Measurements from ENCODE around the gene ZNF438. TPM values are rescaled to one million over a fixed set of nuclear protein-coding genes. Genes with fewer than 3 reads are reported as not detected.
A peak's percentile ranks its signal among the peaks of the same experiment; 100 is the strongest.

ZNF438 gene
- total RNA-seq, 1 donor, result 4.3 TPM

DNA sequence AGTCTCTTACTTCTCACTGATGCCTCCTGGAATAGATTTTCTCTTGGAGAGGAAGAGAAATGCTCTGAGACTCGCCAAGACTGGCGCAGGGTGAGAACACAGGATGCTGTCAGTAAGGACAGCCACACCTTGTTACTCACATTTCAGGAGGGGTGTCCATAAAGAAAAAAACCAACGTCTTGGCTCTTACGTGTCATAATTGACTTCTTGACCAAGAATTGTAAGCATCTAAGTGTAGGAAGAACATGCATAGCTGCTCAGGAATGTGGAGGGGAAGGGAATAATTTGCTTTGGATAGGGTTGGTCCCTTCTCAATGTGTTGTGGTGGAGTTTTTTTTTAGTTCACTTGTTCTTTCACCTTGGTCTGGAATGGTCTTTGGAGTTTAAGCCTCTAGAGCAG lies 43.8 kb upstream of the ZNF438 start:
- DNase-seq (ENCODE audit: insufficient read length, low spot score, missing footprints), result no peak
- Histone ChIP-seq H3K27me3 (ENCODE audit: insufficient read depth, low read length) (no peaks in the 10 kb centered on the region), H3K79me2 (ENCODE audit: insufficient read depth, low read length) (no peaks in the 10 kb centered on the region), H4K20me1 (ENCODE audit: insufficient read depth, low read length) (no peaks in the 10 kb centered on the region), H3K4me1 (ENCODE audit: insufficient read depth, low read length) (peaks cover 44% of the 10 kb centered on the region), H3K36me3 (ENCODE audit: insufficient read depth, low read length) (no peaks in the 10 kb centered on the region), H3K9me3 (ENCODE audit: low read depth, low read length) (no peaks in the 10 kb centered on the region), H3K4me2 (ENCODE audit: insufficient read depth, low read length) (peak overlapping the region; percentile 47), H3K4me3 (ENCODE audit: insufficient read depth, low read length) (no peak overlapping the region), H3K27ac (ENCODE audit: low read depth, low read length) (peak overlapping the region; percentile 87), H2AFZ (ENCODE audit: low read length) (peak overlapping the region; percentile 63)
- TF ChIP-seq, protein P1, sequence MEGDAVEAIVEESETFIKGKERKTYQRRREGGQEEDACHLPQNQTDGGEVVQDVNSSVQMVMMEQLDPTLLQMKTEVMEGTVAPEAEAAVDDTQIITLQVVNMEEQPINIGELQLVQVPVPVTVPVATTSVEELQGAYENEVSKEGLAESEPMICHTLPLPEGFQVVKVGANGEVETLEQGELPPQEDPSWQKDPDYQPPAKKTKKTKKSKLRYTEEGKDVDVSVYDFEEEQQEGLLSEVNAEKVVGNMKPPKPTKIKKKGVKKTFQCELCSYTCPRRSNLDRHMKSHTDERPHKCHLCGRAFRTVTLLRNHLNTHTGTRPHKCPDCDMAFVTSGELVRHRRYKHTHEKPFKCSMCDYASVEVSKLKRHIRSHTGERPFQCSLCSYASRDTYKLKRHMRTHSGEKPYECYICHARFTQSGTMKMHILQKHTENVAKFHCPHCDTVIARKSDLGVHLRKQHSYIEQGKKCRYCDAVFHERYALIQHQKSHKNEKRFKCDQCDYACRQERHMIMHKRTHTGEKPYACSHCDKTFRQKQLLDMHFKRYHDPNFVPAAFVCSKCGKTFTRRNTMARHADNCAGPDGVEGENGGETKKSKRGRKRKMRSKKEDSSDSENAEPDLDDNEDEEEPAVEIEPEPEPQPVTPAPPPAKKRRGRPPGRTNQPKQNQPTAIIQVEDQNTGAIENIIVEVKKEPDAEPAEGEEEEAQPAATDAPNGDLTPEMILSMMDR (IDR thresholded peaks at IDR 0.05; ENCODE audit: extremely low read depth, low read depth, low read length), result no peak

DNA sequence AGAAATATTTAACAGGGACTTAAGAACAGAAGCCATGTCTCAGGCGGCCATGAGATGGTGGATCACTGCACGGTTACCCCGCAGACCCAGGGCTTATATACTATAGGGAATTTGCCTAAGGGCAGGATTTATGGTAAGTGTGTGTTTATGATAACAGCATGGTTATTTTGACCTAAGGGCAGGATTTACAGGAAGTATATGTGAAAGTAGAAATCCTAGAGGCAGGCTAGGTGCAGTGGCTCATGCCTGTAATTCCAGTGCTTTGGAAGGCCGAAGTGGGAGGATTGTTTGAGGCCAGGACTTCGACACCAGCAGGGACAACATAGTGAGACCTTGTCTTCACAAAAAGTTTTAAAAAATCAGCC lies 43.0 kb upstream of the ZNF438 start:
- H4K20me1 ChIP-seq (ENCODE audit: insufficient read depth, low read length), result no peaks in the 10 kb centered on the region
- H3K27me3 ChIP-seq (ENCODE audit: insufficient read depth, low read length), result no peaks in the 10 kb centered on the region
- TF ChIP-seq, protein P1 (IDR thresholded peaks at IDR 0.05; ENCODE audit: extremely low read depth, low read depth, low read length), result no peak
- H3K79me2 ChIP-seq (ENCODE audit: insufficient read depth, low read length), result no peaks in the 10 kb centered on the region
- H3K4me2 ChIP-seq (ENCODE audit: insufficient read depth, low read length), result no peak overlapping the region
- no peak overlapping the region for H2AFZ ChIP-seq (ENCODE audit: low read length)
- H3K36me3 ChIP-seq (ENCODE audit: insufficient read depth, low read length), result no peaks in the 10 kb centered on the region
- peaks cover 44% of the 10 kb centered on the region for H3K4me1 ChIP-seq (ENCODE audit: insufficient read depth, low read length)
- peak overlapping the region; percentile 87 for H3K27ac ChIP-seq (ENCODE audit: low read depth, low read length)
- H3K4me3 ChIP-seq (ENCODE audit: insufficient read depth, low read length), result no peak overlapping the region
- no peaks in the 10 kb centered on the region for H3K9me3 ChIP-seq (ENCODE audit: low read depth, low read length)
- no peak for DNase-seq (ENCODE audit: insufficient read length, low spot score, missing footprints)

DNA sequence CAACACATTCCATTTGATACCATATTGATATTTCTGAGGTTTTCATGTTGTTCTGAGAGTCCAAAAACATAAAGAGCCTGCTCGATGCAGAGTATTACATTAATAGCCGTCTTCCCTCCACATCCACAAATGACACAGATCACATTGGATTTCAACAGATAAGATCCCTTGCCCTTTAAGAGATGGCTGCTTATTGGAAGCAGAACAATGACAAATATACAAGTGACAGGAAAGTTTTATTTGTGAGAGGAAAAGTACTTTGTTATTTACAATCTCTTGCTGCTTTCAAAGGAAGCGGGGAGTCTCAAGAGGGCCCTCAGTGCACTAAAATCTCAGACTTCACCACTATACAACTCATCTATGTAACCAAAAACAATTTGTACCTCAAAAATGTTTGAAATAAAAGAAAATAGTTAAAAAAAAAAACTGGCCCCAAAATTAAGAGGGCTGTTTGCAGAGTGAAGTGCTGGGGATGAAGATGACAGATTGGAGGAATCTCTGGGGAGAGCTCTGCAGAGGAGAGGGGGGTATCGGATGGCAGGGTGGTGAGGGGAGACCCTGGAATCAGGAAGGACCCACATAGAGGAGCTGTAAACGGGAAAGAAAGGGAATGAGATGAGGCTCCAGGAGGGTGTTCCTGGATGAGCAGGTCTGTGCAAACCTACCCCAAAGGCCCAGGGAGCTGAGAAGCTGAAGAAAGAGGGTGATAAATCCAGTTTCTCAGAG lies 42.5 kb upstream of the ZNF438 start:
- TF ChIP-seq, protein P1 (IDR thresholded peaks at IDR 0.05; ENCODE audit: extremely low read depth, low read depth, low read length), result no peak
- Histone ChIP-seq H3K27me3 (ENCODE audit: insufficient read depth, low read length) (no peaks in the 10 kb centered on the region), H3K4me3 (ENCODE audit: insufficient read depth, low read length) (no peak overlapping the region)

DNA sequence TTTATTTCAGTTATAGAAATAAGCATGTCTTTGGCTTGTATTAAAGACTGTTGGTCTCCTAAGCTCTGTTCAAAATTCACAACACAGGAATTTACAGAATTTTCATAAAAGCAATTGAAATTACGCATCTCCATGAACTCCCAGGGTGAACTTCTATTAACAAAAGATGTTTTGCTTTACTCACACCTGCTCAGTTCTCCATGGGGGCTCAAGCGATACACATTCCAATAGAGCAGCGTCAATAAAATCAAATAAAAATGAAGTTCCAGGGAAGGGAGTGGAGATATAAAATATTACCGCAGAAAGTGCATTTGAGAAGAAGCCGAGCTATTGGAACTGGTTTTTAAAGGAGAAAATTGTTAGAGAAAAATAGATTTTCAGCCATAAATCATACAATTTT lies 41.5 kb upstream of the ZNF438 start:
- Histone ChIP-seq H2AFZ (ENCODE audit: low read length) (no peak overlapping the region), H3K4me2 (ENCODE audit: insufficient read depth, low read length) (no peak overlapping the region), H3K27ac (ENCODE audit: low read depth, low read length) (peak overlapping the region; percentile 90), H3K36me3 (ENCODE audit: insufficient read depth, low read length) (no peaks in the 10 kb centered on the region), H3K9me3 (ENCODE audit: low read depth, low read length) (no peaks in the 10 kb centered on the region), H3K79me2 (ENCODE audit: insufficient read depth, low read length) (no peaks in the 10 kb centered on the region), H3K4me3 (ENCODE audit: insufficient read depth, low read length) (no peak overlapping the region), H3K4me1 (ENCODE audit: insufficient read depth, low read length) (peaks cover 44% of the 10 kb centered on the region), H3K27me3 (ENCODE audit: insufficient read depth, low read length) (no peaks in the 10 kb centered on the region), H4K20me1 (ENCODE audit: insufficient read depth, low read length) (no peaks in the 10 kb centered on the region)
- TF ChIP-seq, protein P1 (IDR thresholded peaks at IDR 0.05; ENCODE audit: extremely low read depth, low read depth, low read length), result no peak
- no peak for DNase-seq (ENCODE audit: insufficient read length, low spot score, missing footprints)

More for the DNA sequence above, 42.5 kb upstream of the ZNF438 start:
- Histone ChIP-seq H3K4me2 (ENCODE audit: insufficient read depth, low read length) (no peak overlapping the region), H4K20me1 (ENCODE audit: insufficient read depth, low read length) (no peaks in the 10 kb centered on the region), H3K36me3 (ENCODE audit: insufficient read depth, low read length) (no peaks in the 10 kb centered on the region), H2AFZ (ENCODE audit: low read length) (no peak overlapping the region), H3K4me1 (ENCODE audit: insufficient read depth, low read length) (peaks cover 44% of the 10 kb centered on the region), H3K9me3 (ENCODE audit: low read depth, low read length) (no peaks in the 10 kb centered on the region), H3K27ac (ENCODE audit: low read depth, low read length) (peak overlapping the region; percentile 87), H3K79me2 (ENCODE audit: insufficient read depth, low read length) (no peaks in the 10 kb centered on the region)
- no peak for DNase-seq (ENCODE audit: insufficient read length, low spot score, missing footprints)

Measured in osteoblast (primary cell).